GM12801 (cell line): ENCODE results near the gene SSBP4.

Experiments
- CTCF ChIP-seq: IDR thresholded peaks from one replicate; pipeline ENCODE4 v1.5.1; 2011; ENCODE audit warnings: control low read depth; ENCODE audit not compliant: insufficient read length; ENCODE audit errors: extremely low read depth

The SSBP4 gene

GRCh38 chr19:18461471-18461870, 42.3 kb downstream of the SSBP4 start:
- no peak for TF ChIP-seq CTCF

- TF ChIP-seq CTCF: no peak
These were observed 45.4 kb downstream of the SSBP4 start for GRCh38 chr19:18464646-18465045.

GRCh38 chr19:18465214-18465963, 46.2 kb downstream of the SSBP4 start:
- TF ChIP-seq CTCF: no peak

- no peak for TF ChIP-seq CTCF
These were observed 46.8 kb downstream of the SSBP4 start for GRCh38 chr19:18465964-18466339.

- no peak for TF ChIP-seq CTCF
These were observed 47.2 kb downstream of the SSBP4 start for GRCh38 chr19:18466354-18466753.

GRCh38 chr19:18467978-18468377, 48.8 kb downstream of the SSBP4 start:
- TF ChIP-seq CTCF: no peak

- TF ChIP-seq CTCF: no peak
These were observed 49.3 kb downstream of the SSBP4 start for GRCh38 chr19:18468517-18468916.
